Activated CD4-positive, alpha-beta T cell treated with anti-CD3 and anti-CD28 coated beads, Interleukin-2, amount 50 U/mL, for 48 hours (primary cell): ENCODE measurements around the gene IQGAP2.
A peak's percentile ranks its signal among the peaks of the same experiment; 100 is the strongest.

Source experiments
- DNase-seq, 2 experiments: peaks; one replicate each; pipeline ENCODE4 v3.0.0-alpha.2; 2020

The IQGAP2 gene

GRCh38 chr5:76384189-76384588, 18.9 kb upstream of the IQGAP2 start:
- DNase-seq: no peak

- DNase-seq: no peak
These were observed 18.4 kb upstream of the IQGAP2 start for GRCh38 chr5:76384705-76385104.

GRCh38 chr5:76385540-76385939, 17.5 kb upstream of the IQGAP2 start:
- DNase-seq: no peak

GRCh38 chr5:76386360-76386759, 16.7 kb upstream of the IQGAP2 start:
- no peak for DNase-seq

GRCh38 chr5:76388236-76388635, 14.8 kb upstream of the IQGAP2 start:
- no peak for DNase-seq

- DNase-seq: no peak
These were observed 14.1 kb upstream of the IQGAP2 start for GRCh38 chr5:76388791-76389512.

- no peak for DNase-seq
These were observed 13.5 kb upstream of the IQGAP2 start for GRCh38 chr5:76389513-76390154.

GRCh38 chr5:76391014-76391413, 12.1 kb upstream of the IQGAP2 start:
- DNase-seq: no peak

- DNase-seq: no peak
These were observed 9.9 kb upstream of the IQGAP2 start for GRCh38 chr5:76393035-76393680.

GRCh38 chr5:76397200-76397599, 5.9 kb upstream of the IQGAP2 start:
- no peak for DNase-seq

- DNase-seq: no peak
These were observed 3.8 kb upstream of the IQGAP2 start for GRCh38 chr5:76399268-76399667.

- DNase-seq: no peak
These were observed 2.6 kb upstream of the IQGAP2 start for GRCh38 chr5:76400466-76400865.

GRCh38 chr5:76401801-76402250, 1.3 kb upstream of the IQGAP2 start:
- DNase-seq: peak; percentile 15 to 44

GRCh38 chr5:76402251-76402885, 717 bp upstream of the IQGAP2 start:
- peak; percentile 83 to 87 for DNase-seq

- peak; percentile 66 to 72 for DNase-seq
These were observed 709 bp downstream of the IQGAP2 start for GRCh38 chr5:76403766-76404222.

- DNase-seq: peak; percentile 76 to 80
These were observed 1.4 kb downstream of the IQGAP2 start for GRCh38 chr5:76404223-76405211.

- no peak for DNase-seq
These were observed 2.9 kb downstream of the IQGAP2 start for GRCh38 chr5:76406014-76406413.

- no peak for DNase-seq
These were observed 3.6 kb downstream of the IQGAP2 start for GRCh38 chr5:76406673-76407072.

- no peak for DNase-seq
These were observed 5.1 kb downstream of the IQGAP2 start for GRCh38 chr5:76408104-76408654.

GRCh38 chr5:76412511-76412910, 9.4 kb downstream of the IQGAP2 start:
- no peak for DNase-seq

- no peak for DNase-seq
These were observed 10.7 kb downstream of the IQGAP2 start for GRCh38 chr5:76413746-76414145.

GRCh38 chr5:76414788-76415187, 11.7 kb downstream of the IQGAP2 start:
- DNase-seq: no peak
